Thyroid gland (tissue), 4 donors: ENCODE measurements around the gene TAGLN.

Experiments used
- POLR2A ChIP-seq, 2 donors: fragments of 450-650 bp; IDR thresholded peaks; one replicate each; pipeline ENCODE4 v1.6.1; 2017; ENCODE audit warnings: antibody characterized with exemption in 2 of 2, mild to moderate bottlenecking in 2 of 2, moderate library complexity in 1 of 2
- TF ChIP-seq, protein P1 (sequence below), 6 experiments: fragments of 200-600 bp in 3 of 6; fragments of 450-650 bp in 3 of 6; sonication (generic) in 3 of 6; IDR thresholded peaks; one replicate each; pipeline ENCODE4 v1.5.1; 2016 to 2019; ENCODE audit warnings: antibody characterized with exemption in 6 of 6, mild to moderate bottlenecking in 2 of 6, inconsistent platforms in 1 of 6, moderate library complexity in 1 of 6

DNA sequence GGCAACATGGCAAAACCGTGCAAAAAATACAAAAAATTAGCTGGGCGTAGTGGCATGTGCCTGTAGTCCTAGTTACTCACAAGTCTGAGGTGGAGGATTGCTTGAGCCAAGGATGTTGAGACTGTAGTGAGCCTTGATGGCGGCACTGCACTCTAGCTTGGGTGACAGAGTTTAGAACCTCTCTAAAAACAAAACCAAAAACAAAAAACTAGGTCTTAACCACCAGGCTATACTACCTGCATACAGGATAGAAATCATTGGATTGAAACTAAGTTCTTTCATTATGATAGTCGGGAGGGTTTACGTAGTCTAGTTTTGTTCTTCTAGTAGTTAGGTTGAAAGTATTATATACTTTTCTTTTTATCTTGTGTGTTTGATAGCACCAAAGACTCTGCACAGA lies 39.1 kb downstream of the TAGLN start:
- TF ChIP-seq, protein P1, sequence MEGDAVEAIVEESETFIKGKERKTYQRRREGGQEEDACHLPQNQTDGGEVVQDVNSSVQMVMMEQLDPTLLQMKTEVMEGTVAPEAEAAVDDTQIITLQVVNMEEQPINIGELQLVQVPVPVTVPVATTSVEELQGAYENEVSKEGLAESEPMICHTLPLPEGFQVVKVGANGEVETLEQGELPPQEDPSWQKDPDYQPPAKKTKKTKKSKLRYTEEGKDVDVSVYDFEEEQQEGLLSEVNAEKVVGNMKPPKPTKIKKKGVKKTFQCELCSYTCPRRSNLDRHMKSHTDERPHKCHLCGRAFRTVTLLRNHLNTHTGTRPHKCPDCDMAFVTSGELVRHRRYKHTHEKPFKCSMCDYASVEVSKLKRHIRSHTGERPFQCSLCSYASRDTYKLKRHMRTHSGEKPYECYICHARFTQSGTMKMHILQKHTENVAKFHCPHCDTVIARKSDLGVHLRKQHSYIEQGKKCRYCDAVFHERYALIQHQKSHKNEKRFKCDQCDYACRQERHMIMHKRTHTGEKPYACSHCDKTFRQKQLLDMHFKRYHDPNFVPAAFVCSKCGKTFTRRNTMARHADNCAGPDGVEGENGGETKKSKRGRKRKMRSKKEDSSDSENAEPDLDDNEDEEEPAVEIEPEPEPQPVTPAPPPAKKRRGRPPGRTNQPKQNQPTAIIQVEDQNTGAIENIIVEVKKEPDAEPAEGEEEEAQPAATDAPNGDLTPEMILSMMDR (IDR thresholded peaks at IDR 0.05) = no peak
- TF ChIP-seq POLR2A (IDR thresholded peaks at IDR 0.05) = no peak
